HG03521 (cell line): ENCODE measurements around the gene BLMH.
"Not testable (repeated sequence)": the region's sequence is repeated elsewhere in the genome, so short reads cannot be mapped to it uniquely, and the experiment has no call there.

Source experiments
- ATAC-seq: cut with Tn5 transposase; IDR thresholded peaks from one replicate; pipeline ENCODE4 v1.9.1; 2021; ENCODE audit warnings: mild to moderate bottlenecking, moderate library complexity; ENCODE audit not compliant: unreplicated experiment

BLMH gene

DNA sequence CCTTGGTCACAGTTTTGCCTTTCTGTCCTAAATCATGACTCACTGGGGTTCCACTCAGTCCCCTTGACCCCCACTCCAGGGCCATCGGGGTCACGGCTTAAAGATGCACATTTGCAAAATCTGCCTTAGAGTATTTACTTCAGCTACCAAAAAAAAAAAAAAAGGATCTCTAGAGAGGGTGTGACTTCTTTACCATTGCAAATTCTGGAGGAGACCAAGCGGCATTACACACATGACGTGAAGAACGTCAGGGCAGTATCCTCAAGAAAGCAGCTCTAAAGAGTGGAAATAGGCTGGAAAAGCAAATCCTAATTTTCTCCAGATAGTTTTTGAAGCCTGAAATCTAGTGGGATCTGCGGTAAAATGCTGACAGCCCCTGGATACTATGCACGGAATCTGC is 81.8 kb downstream of the BLMH start:
- no peak for ATAC-seq

DNA sequence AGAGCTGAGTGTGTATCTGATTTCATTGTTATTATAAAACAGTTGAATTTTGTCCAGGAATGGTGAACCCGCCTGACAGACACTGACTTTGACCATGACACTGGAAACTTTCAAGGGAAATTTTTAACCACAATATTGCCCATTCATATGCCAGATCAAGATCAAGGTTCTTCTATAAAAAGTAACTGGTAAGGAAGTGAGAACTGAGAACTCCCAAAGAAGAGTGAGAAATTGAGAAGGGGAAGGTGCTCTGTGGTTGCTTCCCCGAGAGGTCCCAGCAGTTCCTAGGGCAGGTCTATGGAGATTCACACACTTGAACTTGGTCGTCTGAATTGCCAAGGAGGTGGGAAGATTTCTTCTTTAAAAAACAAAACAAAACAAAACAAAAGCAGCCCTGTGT is 83.5 kb downstream of the BLMH start:
- ATAC-seq = no peak

DNA sequence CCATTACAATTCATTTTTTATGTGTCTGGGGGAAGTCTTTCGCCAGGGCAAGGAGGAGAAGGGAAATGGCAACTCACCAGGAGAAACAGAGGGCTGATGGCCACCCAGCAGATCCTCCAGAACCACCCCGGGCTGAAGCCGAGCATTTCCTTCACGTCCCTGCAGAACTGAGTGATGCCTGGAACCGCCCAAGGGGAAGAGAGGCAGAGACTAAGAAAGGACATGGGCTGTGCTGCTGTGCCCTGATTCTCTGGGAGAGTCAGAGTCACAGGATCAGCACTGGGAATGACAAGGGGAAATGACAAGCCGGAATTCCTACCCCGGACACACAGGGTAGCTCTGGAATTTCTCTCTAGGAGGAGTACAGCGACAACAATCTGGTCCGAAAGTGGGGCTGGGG is 84.1 kb downstream of the BLMH start:
- ATAC-seq = no peak

DNA sequence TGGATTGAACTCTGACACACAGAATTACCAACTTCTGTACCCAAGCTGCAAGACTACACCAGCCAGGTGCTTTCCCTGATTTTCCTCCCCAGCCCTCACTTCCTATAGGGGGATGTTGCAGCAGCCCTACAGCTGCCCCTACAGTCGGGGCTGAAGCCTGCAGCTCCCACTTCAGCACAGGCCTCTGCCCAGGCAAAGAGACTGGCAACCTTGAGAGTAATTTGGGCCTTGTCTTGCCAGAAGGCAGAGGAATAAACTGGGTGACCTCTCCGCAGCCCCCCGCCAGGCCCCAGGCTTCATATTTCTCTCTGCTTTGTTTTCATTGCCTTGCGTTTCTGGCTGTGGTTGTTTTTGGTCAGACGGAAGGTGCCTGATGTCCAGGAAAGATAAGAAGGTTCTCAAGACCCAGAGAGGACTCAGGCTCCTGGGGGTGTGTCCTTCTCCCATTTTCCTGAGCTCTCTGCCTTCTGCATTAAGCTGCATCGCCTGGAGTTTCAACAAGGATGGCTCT is 88.2 kb downstream of the BLMH start:
- ATAC-seq = no peak

DNA sequence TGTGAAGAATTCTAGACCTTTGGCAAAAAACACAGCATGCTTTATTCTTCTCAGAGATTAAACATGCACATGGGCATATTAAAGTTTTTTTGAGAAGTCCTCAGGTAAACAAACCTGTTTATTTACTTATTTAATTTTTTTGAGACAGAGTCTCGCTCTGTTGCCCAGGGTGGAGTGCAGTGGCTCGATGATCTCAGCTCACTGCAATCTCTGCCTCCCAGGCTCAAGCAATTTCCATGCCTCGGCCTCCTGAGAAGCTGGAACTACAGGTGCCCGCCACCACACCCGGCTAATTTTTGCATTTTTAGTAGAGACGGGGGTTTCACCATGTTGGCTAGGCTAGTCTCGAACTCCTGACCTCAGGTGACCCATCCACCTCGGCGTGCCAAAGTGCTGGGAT is 91.1 kb downstream of the BLMH start:
- ATAC-seq = not testable (repeated sequence)

DNA sequence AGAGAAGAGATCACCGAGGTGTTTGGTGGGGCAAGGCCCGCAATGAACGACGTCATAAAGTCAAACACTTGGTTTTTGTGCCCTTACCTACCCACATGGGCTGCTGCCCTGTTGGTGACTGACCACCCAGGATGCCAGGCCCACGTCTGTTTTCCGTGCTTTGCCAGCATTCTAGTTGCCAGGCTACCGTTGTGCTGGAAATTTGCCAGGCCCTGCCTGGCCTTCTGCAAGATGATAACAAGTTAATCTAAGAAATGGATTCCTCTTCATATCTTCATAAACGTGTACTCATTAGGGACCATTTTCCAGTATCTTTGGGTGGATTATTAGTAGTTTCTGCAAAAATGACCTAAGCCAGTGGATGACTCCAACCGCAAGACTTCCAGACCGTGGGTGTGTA is 91.6 kb downstream of the BLMH start:
- no peak for ATAC-seq

DNA sequence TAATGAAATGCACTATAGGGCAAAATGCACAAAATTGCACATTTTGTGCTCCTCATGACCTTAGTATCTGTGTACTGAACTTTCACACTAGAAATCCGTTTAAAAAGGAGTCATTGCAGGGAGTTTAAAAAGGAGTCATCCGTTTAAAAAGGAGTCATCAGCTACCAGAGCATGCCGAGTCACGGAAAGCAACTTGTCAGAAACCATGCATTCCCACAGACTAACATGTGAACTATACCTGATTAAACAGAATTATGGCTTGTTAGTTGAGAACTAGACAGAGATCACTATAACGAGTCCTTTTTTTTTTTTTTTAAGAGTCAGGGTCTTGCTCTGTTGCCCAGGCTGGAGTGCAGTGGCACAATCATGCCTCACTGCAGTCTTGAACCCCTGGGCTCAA is 92.1 kb downstream of the BLMH start:
- no peak for ATAC-seq
